Caco-2 (cell line): ENCODE results near the gene FOCAD. TPM values are rescaled to one million over a fixed set of nuclear protein-coding genes. Genes with fewer than 3 reads are reported as not detected.

Source experiments
- BruUV-seq: library from RNA; stranded (reverse); fragments of 400-500 nt; replicated peaks from 2 replicates; lab custom pipeline; 2021; lab: Mats Ljungman, UMichigan
- CTCF ChIA-PET: fragments of 300-600 bp; sonication (Branson Sonifier 250); formaldehyde crosslinking; loops from one replicate; lab custom pipeline; 2022; ENCODE audit warnings: antibody characterized with exemption; lab: Charles Lee
- POLR2A ChIA-PET: fragments of 300-600 bp; sonication (Branson Sonifier 250); formaldehyde crosslinking; loops from one replicate; lab custom pipeline; 2022; ENCODE audit warnings: antibody characterized with exemption; lab: Charles Lee
- DNase-seq, 2 experiments: peaks; one replicate each; pipeline versions ENCODE4 v3.0.0 to v3.0.0-alpha.2; 2020 to 2022
- H3K27me3 ChIP-seq: replicated peaks from 2 replicates; pipeline ENCODE4 v1.6.0; 2011; ENCODE audit warnings: low read length; ENCODE audit not compliant: control insufficient read depth, insufficient read depth
- H3K36me3 ChIP-seq: 2 replicates; pipeline ENCODE4 v1.5.1; 2011; ENCODE audit warnings: low read length; ENCODE audit not compliant: control insufficient read depth, insufficient read depth
- H3K4me1 ChIP-seq: fragments of 250-450 bp; sonication (Bioruptor Pico); 2 replicates; pipeline ENCODE4 v1.5.1; 2020; ENCODE audit warnings: mild to moderate bottlenecking
- H3K4me3 ChIP-seq: 2 replicates; pipeline ENCODE4 v1.5.1; 2011; ENCODE audit warnings: low read depth, mild to moderate bottlenecking, control low read depth, low read length
- H3K9me3 ChIP-seq: fragments of 250-450 bp; sonication (Bioruptor Pico); 2 replicates; pipeline ENCODE4 v1.5.1; 2020; ENCODE audit warnings: mild to moderate bottlenecking, moderate library complexity
- H3K27ac Mint-ChIP-seq: one replicate; pipeline ENCODE4 v1.8.0; 2022; ENCODE audit warnings: mixed read lengths; ENCODE audit not compliant: unreplicated experiment
- H3K27me3 Mint-ChIP-seq: one replicate; pipeline ENCODE4 v1.8.0; 2022; ENCODE audit warnings: mixed read lengths; ENCODE audit not compliant: insufficient read depth, unreplicated experiment
- H3K36me3 Mint-ChIP-seq: one replicate; pipeline ENCODE4 v1.8.0; 2022; ENCODE audit warnings: mild to moderate bottlenecking, mixed read lengths; ENCODE audit not compliant: insufficient read depth, unreplicated experiment
- H3K4me1 Mint-ChIP-seq: one replicate; pipeline ENCODE4 v1.8.0; 2022; ENCODE audit warnings: low read depth, mixed read lengths; ENCODE audit not compliant: unreplicated experiment
- H3K4me3 Mint-ChIP-seq: one replicate; pipeline ENCODE4 v1.8.0; 2022; ENCODE audit warnings: mild to moderate bottlenecking, moderate library complexity, mixed read lengths; ENCODE audit not compliant: unreplicated experiment
- H3K9me3 Mint-ChIP-seq: one replicate; pipeline ENCODE4 v1.8.0; 2022; ENCODE audit warnings: mixed read lengths; ENCODE audit not compliant: unreplicated experiment
- intact Hi-C: fragments of 100-400 bp; cut with micrococcal nuclease; formaldehyde crosslinking; loops from one replicate; pipeline ENCODE4 v1.10.0; 2022; ENCODE audit not compliant: unreplicated experiment
- total RNA-seq: library from RNA; stranded (reverse); gene quantifications from 2 replicates; pipeline ENCODE4 v1.2.3, GENCODE V29; 2022
- TF ChIP-seq, protein P1 (sequence below), 2 experiments: fragments of 200-600 bp in 1 of 2; IDR thresholded peaks; 1 replicate in 1 of 2; 2 replicates in 1 of 2; pipeline versions ENCODE4 v1.5.1 to v1.8.0; 2011 to 2022; ENCODE audit warnings: antibody characterized with exemption in 1 of 2, control low read depth in 1 of 2, inconsistent platforms in 1 of 2, low read depth in 1 of 2, low read length in 1 of 2, mild to moderate bottlenecking in 1 of 2, moderate library complexity in 1 of 2; ENCODE audit not compliant: insufficient read depth in 1 of 2, severe bottlenecking in 1 of 2, unreplicated experiment in 1 of 2

The FOCAD gene
- total RNA-seq, 1 experiment from 2014 or later = 20.4 TPM

DNA sequence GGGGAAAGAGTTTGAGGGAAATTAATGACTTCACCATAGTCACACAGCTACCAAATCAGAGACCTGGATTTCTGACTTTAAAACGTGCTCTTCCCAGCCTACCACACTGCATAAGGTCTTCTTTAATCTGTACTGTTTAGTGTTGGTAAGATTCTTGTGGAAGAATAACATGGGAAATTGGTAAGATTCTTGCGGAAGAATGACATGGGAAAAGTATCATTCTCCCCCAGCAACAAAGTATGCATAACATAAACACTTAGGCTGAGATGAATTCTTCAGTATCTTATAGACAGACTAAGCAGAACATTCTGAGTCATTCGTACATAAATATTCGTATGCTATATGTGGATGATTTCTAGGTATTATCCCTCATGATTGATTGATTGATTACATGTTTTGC, 170.4 kb downstream of the FOCAD start:
- POLR2A ChIA-PET = no interaction called here
- Histone ChIP-seq H3K4me1 (no peaks in the 10 kb centered on the region), H3K9me3 (no peaks in the 10 kb centered on the region), H3K36me3 (no peaks in the 10 kb centered on the region), H3K4me3 (no peak overlapping the region), H3K27me3 (no peaks in the 10 kb centered on the region)
- peaks cover 6% of the 10 kb centered on the region for H3K36me3 Mint-ChIP-seq
- DNase-seq = no peak
- TF ChIP-seq, protein P1, sequence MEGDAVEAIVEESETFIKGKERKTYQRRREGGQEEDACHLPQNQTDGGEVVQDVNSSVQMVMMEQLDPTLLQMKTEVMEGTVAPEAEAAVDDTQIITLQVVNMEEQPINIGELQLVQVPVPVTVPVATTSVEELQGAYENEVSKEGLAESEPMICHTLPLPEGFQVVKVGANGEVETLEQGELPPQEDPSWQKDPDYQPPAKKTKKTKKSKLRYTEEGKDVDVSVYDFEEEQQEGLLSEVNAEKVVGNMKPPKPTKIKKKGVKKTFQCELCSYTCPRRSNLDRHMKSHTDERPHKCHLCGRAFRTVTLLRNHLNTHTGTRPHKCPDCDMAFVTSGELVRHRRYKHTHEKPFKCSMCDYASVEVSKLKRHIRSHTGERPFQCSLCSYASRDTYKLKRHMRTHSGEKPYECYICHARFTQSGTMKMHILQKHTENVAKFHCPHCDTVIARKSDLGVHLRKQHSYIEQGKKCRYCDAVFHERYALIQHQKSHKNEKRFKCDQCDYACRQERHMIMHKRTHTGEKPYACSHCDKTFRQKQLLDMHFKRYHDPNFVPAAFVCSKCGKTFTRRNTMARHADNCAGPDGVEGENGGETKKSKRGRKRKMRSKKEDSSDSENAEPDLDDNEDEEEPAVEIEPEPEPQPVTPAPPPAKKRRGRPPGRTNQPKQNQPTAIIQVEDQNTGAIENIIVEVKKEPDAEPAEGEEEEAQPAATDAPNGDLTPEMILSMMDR (IDR thresholded peaks at IDR 0.05; ENCODE audit: insufficient read depth in 1 of 2, low read depth in 1 of 2, low read length in 1 of 2, severe bottlenecking in 1 of 2, unreplicated experiment in 1 of 2) = no peak
- no peaks in the 10 kb centered on the region for H3K4me1 Mint-ChIP-seq
- intact Hi-C loops = no loop called here
- CTCF ChIA-PET = no interaction called here
- no peaks in the 10 kb centered on the region for H3K27me3 Mint-ChIP-seq
- peaks cover 15% of the 10 kb centered on the region for H3K9me3 Mint-ChIP-seq
- no peak overlapping the region for H3K27ac Mint-ChIP-seq
- H3K4me3 Mint-ChIP-seq = no peak overlapping the region
- no TSS peak for BruUV-seq

DNA sequence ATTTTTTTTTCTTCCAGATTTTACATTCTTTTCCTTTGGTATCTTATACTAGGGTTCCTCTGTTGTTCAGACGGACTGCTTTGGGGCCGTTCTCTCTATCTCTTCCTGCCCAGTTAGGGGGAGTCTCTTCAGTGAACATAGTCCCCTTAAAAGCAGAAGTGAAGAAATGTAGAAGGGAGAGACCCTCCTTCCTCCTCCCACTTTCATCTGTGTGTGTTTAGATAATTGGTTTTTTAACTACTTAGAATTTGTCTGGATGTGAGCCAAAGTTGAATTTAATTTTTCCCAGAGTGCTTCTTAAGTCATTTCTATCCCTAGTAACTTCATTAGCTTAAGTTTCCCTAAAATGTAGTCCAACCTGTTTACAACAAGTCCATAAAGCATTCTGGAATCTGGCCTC, 179.9 kb downstream of the FOCAD start:
- Histone ChIP-seq H3K27me3 (no peaks in the 10 kb centered on the region), H3K9me3 (no peaks in the 10 kb centered on the region), H3K4me1 (peaks cover 6% of the 10 kb centered on the region; the same call in 1 of the 2 replicates), H3K4me3 (no peak overlapping the region), H3K36me3 (no peaks in the 10 kb centered on the region)
- Mint-ChIP-seq H3K9me3 (no peaks in the 10 kb centered on the region), H3K27ac (no peak overlapping the region), H3K36me3 (no peaks in the 10 kb centered on the region), H3K4me3 (no peak overlapping the region), H3K27me3 (no peaks in the 10 kb centered on the region), H3K4me1 (no peaks in the 10 kb centered on the region)
- no TSS peak for BruUV-seq
- ChIA-PET POLR2A (no interaction called here), CTCF (no interaction called here)
- no peak for DNase-seq
- TF ChIP-seq, protein P1 (IDR thresholded peaks at IDR 0.05; ENCODE audit: insufficient read depth in 1 of 2, low read depth in 1 of 2, low read length in 1 of 2, severe bottlenecking in 1 of 2, unreplicated experiment in 1 of 2) = no peak
- intact Hi-C loops = no loop called here

DNA sequence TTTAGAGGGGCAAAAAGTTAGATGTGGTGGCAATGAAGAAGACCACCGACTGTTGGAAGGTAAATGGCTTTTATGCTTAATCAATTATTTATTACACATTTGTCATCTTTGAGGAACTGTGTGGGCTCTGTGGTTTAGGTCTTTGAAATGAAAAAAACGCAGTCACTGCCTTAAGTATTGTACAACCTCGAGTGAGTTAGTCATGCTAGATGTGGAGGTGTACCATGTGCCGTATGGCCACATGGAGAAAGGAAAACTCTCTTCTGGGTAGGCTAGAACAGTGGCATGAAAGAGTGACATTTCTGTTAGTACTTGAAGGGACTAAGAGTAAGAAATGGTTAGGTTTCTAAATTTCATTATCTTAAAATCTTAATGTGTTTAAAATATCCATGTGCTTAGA, 181.3 kb downstream of the FOCAD start:
- H3K4me3 ChIP-seq = no peak overlapping the region
- no peaks in the 10 kb centered on the region for H3K36me3 ChIP-seq
- CTCF ChIA-PET = no interaction called here
- no peak for DNase-seq
- TF ChIP-seq, protein P1 (IDR thresholded peaks at IDR 0.05; ENCODE audit: insufficient read depth in 1 of 2, low read depth in 1 of 2, low read length in 1 of 2, severe bottlenecking in 1 of 2, unreplicated experiment in 1 of 2) = no peak
- H3K4me1 Mint-ChIP-seq = no peaks in the 10 kb centered on the region
- no TSS peak for BruUV-seq
- intact Hi-C loops = no loop called here
- no peaks in the 10 kb centered on the region for H3K9me3 ChIP-seq
- no peaks in the 10 kb centered on the region for H3K36me3 Mint-ChIP-seq
- H3K9me3 Mint-ChIP-seq = no peaks in the 10 kb centered on the region
- H3K4me3 Mint-ChIP-seq = no peak overlapping the region
- no peak overlapping the region for H3K27ac Mint-ChIP-seq
- H3K27me3 ChIP-seq = no peaks in the 10 kb centered on the region
- H3K4me1 ChIP-seq = peaks cover 6% of the 10 kb centered on the region; the same call in 1 of the 2 replicates
- POLR2A ChIA-PET = no interaction called here
- H3K27me3 Mint-ChIP-seq = no peaks in the 10 kb centered on the region
